GM12878 (cell line): ENCODE results near the gene CEP68. TPM values are rescaled to one million over a fixed set of nuclear protein-coding genes. Genes with fewer than 3 reads are reported as not detected.

Source experiments
- CBFB ChIP-seq: IDR thresholded peaks from 2 replicates; pipeline ENCODE4 v1.6.1; 2016; ENCODE audit warnings: antibody characterized with exemption, low read depth
- CBX3 ChIP-seq: fragments of 200-600 bp; sonication (generic); IDR thresholded peaks from 2 replicates; pipeline ENCODE4 v1.6.1; 2016; ENCODE audit warnings: low read depth, borderline replicate concordance
- CREB1 ChIP-seq: IDR thresholded peaks from 2 replicates; pipeline ENCODE4 v1.6.1; 2012; ENCODE audit warnings: low read depth, mild to moderate bottlenecking, inconsistent platforms
- MEF2A ChIP-seq: IDR thresholded peaks from 2 replicates; pipeline ENCODE4 v1.6.1; 2011; ENCODE audit warnings: low read depth, mild to moderate bottlenecking, low read length, moderate library complexity; ENCODE audit not compliant: insufficient read depth
- MYC ChIP-seq: IDR thresholded peaks from 2 replicates; pipeline ENCODE4 v1.6.1; 2011; ENCODE audit warnings: mild to moderate bottlenecking, low read length, moderate library complexity, inconsistent platforms; ENCODE audit not compliant: insufficient read depth, insufficient replicate concordance, insufficient read length, severe bottlenecking
- NR2C1 ChIP-seq: fragments of 450-650 bp; IDR thresholded peaks from 2 replicates; pipeline ENCODE4 v1.6.1; 2017; ENCODE audit warnings: antibody characterized with exemption, mild to moderate bottlenecking, moderate library complexity
- RBBP5 ChIP-seq: fragments of 200-600 bp; sonication (generic); conservative IDR thresholded peaks from 2 replicates; pipeline ENCODE4 v1.6.1; 2016
- SMAD1 ChIP-seq: fragments of 450-650 bp; IDR thresholded peaks from 2 replicates; pipeline ENCODE4 v1.6.1; 2018; ENCODE audit warnings: mild to moderate bottlenecking, low read depth; ENCODE audit not compliant: partially characterized antibody
- SREBF1 ChIP-seq: IDR thresholded peaks from 2 replicates; pipeline ENCODE4 v1.6.1; 2012; ENCODE audit warnings: mild to moderate bottlenecking, low read length
- SRF ChIP-seq, 2 experiments: IDR thresholded peaks; 2 replicates each; pipeline ENCODE4 v1.6.1; 2011; ENCODE audit warnings: low read depth in 2 of 2, low read length in 2 of 2, mild to moderate bottlenecking in 1 of 2, moderate library complexity in 1 of 2
- SUZ12 ChIP-seq: fragments of 200-600 bp; sonication (generic); IDR thresholded peaks from one replicate; pipeline ENCODE4 v1.6.1; 2018; ENCODE audit warnings: antibody characterized with exemption, mild to moderate bottlenecking; ENCODE audit not compliant: unreplicated experiment
- ZNF207 ChIP-seq: fragments of 450-650 bp; IDR thresholded peaks from 2 replicates; pipeline ENCODE4 v1.6.1; 2014; ENCODE audit warnings: antibody characterized with exemption, mild to moderate bottlenecking, borderline replicate concordance
- polyA plus RNA-seq, 11 experiments: library from polyadenylated mRNA; depleted of rRNA in 4 of 11; unstranded in 6 of 11; stranded (reverse) in 5 of 11; fragments of >200 nt; fragmentation: Nextera tagmentation in 4 of 11; fragmentation: Illumina TruSeq in 1 of 11; extraction: Ambion mirVana in 4 of 11; extraction: Trizol in 1 of 11; gene quantifications; 1 replicate in 1 of 11; 2 replicates in 10 of 11; pipeline versions ENCODE4 v1.2.1 to v1.2.3, GENCODE V29; 2011 to 2016; ENCODE audit warnings: inconsistent platforms in 2 of 11, missing spikeins in 2 of 11, low read depth in 1 of 11
- total RNA-seq, 4 experiments: library from RNA; depleted of rRNA in 3 of 4; stranded (reverse); fragments of >200 nt in 3 of 4; fragmentation: Illumina TruSeq in 1 of 4; extraction: Trizol in 1 of 4; gene quantifications; 2 replicates each; pipeline versions ENCODE4 v1.2.1 to v1.2.3, GENCODE V29; 2013 to 2021
- TF ChIP-seq, protein P1 (sequence below): fragments of 150-350 bp; IDR thresholded peaks from 2 replicates; pipeline ENCODE4 v1.6.1; 2016; ENCODE audit warnings: low read depth, low read length
- TF ChIP-seq, protein P2 (sequence below): fragments of 450-650 bp; IDR thresholded peaks from 2 replicates; pipeline ENCODE4 v1.6.1; 2017; ENCODE audit warnings: antibody characterized with exemption, mild to moderate bottlenecking, moderate library complexity
- TF ChIP-seq, protein P3 (sequence below): fragments of 450-650 bp; IDR thresholded peaks from 2 replicates; pipeline ENCODE4 v1.6.1; 2017; ENCODE audit warnings: mild to moderate bottlenecking
- TF ChIP-seq, protein P4 (sequence below): fragments of 450-650 bp; IDR thresholded peaks from 2 replicates; pipeline ENCODE4 v1.6.1; 2014; ENCODE audit warnings: mild to moderate bottlenecking
- TF ChIP-seq, protein P5 (sequence below): fragments of 450-650 bp; IDR thresholded peaks from 2 replicates; pipeline ENCODE4 v1.6.1; 2017; ENCODE audit warnings: mild to moderate bottlenecking, low read depth, inconsistent platforms; ENCODE audit not compliant: poor library complexity, severe bottlenecking

Gene CEP68
- total and polyA plus RNA-seq, 10 of the 15 experiments (the other 5 are each of a cell fraction or from before 2014, with no cell fraction given), result 1.1 to 11.1 (median 7.4) TPM

DNA sequence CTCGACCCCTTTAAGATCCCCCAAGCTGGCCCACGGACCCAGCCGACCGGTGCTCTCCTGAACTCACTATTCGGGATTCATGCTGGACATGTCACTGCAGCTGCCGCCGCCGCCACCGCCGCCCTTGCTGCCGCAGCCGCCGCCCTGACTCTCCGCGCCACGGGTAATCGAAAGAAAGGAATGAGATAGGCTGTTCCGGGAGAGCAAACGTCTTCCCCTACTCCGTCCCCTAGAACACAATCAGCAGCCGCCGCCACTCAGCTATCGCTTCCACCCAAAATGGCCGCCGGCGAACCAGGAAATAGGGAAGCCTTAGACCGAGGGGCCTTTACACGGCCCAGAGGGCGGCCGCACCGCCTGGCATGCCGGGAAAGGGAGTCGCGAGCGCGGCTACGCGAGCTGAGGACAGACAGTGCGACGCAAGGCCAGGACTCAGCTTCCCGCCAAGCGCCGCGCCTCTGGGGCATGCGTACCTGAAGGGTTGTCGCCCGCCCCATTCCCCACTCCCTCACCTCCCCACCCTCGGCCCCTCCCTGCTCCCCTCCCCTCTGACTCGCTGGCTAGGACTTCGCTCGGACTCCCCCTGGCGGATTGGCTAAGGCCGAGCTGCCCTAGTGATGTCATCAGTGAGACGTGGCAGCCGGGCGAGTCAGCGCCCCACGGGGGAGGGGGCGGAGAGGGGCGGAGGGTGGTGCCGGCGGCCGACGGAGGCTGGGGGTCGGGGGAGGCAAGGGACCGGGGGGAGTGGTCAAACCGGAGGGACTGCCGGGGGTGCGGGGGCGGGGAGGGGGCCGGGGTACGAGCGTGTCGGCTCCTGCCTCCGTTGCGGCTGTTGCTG is 73.8 kb downstream of the CEP68 start, which contains the start of gene RAB1A (continued):
- TF ChIP-seq CREB1 (peak; percentile 93), NR2C1 (peak; percentile 87), CBFB (peak; percentile 58; the same call in 1 of the 2 replicates), SREBF1 (peak; percentile 43; the same call in 1 of the 2 replicates), CBX3 (no peak), SMAD1 (peak; percentile 64), SRF (IDR thresholded peaks at IDR 0.05; ENCODE audit: low read depth in 2 of 2, low read length in 2 of 2) (peak in 1 of 2 experiments; percentile 3; a peak in 1 of 4 replicates), RBBP5 (no peak), MYC (peak; percentile 56), MEF2A (no peak), ZNF207 (0 out of 2 replicates have a peak, but pooled peaks have one; percentile 52), SUZ12 (no peak)
- TF ChIP-seq, protein P1, sequence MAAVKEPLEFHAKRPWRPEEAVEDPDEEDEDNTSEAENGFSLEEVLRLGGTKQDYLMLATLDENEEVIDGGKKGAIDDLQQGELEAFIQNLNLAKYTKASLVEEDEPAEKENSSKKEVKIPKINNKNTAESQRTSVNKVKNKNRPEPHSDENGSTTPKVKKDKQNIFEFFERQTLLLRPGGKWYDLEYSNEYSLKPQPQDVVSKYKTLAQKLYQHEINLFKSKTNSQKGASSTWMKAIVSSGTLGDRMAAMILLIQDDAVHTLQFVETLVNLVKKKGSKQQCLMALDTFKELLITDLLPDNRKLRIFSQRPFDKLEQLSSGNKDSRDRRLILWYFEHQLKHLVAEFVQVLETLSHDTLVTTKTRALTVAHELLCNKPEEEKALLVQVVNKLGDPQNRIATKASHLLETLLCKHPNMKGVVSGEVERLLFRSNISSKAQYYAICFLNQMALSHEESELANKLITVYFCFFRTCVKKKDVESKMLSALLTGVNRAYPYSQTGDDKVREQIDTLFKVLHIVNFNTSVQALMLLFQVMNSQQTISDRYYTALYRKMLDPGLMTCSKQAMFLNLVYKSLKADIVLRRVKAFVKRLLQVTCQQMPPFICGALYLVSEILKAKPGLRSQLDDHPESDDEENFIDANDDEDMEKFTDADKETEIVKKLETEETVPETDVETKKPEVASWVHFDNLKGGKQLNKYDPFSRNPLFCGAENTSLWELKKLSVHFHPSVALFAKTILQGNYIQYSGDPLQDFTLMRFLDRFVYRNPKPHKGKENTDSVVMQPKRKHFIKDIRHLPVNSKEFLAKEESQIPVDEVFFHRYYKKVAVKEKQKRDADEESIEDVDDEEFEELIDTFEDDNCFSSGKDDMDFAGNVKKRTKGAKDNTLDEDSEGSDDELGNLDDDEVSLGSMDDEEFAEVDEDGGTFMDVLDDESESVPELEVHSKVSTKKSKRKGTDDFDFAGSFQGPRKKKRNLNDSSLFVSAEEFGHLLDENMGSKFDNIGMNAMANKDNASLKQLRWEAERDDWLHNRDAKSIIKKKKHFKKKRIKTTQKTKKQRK, result no peak
- TF ChIP-seq, protein P2, sequence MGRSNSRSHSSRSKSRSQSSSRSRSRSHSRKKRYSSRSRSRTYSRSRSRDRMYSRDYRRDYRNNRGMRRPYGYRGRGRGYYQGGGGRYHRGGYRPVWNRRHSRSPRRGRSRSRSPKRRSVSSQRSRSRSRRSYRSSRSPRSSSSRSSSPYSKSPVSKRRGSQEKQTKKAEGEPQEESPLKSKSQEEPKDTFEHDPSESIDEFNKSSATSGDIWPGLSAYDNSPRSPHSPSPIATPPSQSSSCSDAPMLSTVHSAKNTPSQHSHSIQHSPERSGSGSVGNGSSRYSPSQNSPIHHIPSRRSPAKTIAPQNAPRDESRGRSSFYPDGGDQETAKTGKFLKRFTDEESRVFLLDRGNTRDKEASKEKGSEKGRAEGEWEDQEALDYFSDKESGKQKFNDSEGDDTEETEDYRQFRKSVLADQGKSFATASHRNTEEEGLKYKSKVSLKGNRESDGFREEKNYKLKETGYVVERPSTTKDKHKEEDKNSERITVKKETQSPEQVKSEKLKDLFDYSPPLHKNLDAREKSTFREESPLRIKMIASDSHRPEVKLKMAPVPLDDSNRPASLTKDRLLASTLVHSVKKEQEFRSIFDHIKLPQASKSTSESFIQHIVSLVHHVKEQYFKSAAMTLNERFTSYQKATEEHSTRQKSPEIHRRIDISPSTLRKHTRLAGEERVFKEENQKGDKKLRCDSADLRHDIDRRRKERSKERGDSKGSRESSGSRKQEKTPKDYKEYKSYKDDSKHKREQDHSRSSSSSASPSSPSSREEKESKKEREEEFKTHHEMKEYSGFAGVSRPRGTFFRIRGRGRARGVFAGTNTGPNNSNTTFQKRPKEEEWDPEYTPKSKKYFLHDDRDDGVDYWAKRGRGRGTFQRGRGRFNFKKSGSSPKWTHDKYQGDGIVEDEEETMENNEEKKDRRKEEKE, result no peak
- TF ChIP-seq, protein P3, sequence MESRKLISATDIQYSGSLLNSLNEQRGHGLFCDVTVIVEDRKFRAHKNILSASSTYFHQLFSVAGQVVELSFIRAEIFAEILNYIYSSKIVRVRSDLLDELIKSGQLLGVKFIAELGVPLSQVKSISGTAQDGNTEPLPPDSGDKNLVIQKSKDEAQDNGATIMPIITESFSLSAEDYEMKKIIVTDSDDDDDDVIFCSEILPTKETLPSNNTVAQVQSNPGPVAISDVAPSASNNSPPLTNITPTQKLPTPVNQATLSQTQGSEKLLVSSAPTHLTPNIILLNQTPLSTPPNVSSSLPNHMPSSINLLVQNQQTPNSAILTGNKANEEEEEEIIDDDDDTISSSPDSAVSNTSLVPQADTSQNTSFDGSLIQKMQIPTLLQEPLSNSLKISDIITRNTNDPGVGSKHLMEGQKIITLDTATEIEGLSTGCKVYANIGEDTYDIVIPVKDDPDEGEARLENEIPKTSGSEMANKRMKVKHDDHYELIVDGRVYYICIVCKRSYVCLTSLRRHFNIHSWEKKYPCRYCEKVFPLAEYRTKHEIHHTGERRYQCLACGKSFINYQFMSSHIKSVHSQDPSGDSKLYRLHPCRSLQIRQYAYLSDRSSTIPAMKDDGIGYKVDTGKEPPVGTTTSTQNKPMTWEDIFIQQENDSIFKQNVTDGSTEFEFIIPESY, result no peak
- TF ChIP-seq, protein P4, sequence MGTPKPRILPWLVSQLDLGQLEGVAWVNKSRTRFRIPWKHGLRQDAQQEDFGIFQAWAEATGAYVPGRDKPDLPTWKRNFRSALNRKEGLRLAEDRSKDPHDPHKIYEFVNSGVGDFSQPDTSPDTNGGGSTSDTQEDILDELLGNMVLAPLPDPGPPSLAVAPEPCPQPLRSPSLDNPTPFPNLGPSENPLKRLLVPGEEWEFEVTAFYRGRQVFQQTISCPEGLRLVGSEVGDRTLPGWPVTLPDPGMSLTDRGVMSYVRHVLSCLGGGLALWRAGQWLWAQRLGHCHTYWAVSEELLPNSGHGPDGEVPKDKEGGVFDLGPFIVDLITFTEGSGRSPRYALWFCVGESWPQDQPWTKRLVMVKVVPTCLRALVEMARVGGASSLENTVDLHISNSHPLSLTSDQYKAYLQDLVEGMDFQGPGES, result no peak
- TF ChIP-seq, protein P5, sequence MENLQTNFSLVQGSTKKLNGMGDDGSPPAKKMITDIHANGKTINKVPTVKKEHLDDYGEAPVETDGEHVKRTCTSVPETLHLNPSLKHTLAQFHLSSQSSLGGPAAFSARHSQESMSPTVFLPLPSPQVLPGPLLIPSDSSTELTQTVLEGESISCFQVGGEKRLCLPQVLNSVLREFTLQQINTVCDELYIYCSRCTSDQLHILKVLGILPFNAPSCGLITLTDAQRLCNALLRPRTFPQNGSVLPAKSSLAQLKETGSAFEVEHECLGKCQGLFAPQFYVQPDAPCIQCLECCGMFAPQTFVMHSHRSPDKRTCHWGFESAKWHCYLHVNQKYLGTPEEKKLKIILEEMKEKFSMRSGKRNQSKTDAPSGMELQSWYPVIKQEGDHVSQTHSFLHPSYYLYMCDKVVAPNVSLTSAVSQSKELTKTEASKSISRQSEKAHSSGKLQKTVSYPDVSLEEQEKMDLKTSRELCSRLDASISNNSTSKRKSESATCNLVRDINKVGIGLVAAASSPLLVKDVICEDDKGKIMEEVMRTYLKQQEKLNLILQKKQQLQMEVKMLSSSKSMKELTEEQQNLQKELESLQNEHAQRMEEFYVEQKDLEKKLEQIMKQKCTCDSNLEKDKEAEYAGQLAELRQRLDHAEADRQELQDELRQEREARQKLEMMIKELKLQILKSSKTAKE, result no peak
